Activated CD4-positive, alpha-beta T cell treated with anti-CD3 and anti-CD28 coated beads for 48 hours (primary cell): ENCODE measurements around the gene GBP3.
"Not testable (repeated sequence)": the region's sequence is repeated elsewhere in the genome, so short reads cannot be mapped to it uniquely, and the experiment has no call there.

Experiments used
- DNase-seq: peaks from one replicate; pipeline ENCODE4 v3.0.0-alpha.2; 2020

The GBP3 gene

DNA sequence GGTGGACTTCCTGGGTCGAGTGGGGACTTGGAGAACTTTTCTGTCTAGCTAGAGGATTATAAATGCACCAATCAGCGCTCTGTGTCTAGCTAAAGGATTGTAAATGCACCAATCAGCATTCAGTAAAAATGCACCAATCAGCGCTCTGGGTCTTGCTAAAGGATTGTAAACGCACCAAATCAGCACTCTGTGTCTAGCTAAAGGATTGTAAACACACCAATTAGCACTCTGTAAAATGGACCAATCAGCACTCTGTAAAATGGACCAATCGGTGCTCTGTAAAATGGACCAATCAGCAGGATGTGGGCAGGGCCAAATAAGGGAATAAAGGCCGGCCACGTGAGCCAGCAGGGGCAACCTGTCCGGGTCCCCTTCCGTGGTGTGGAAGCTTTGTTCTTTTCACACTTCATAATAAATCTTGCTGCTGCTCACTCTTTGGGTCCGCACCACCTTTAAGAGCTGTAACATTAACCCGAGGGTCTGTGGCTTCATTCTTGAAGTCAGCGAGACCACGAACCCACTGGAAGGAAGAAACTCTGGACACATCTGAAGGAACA is 48.0 kb downstream of the GBP3 start:
- not testable (repeated sequence) for DNase-seq

- DNase-seq = no peak
These were observed 49.0 kb downstream of the GBP3 start for GRCh38 chr1:88973520-88974137.

DNA sequence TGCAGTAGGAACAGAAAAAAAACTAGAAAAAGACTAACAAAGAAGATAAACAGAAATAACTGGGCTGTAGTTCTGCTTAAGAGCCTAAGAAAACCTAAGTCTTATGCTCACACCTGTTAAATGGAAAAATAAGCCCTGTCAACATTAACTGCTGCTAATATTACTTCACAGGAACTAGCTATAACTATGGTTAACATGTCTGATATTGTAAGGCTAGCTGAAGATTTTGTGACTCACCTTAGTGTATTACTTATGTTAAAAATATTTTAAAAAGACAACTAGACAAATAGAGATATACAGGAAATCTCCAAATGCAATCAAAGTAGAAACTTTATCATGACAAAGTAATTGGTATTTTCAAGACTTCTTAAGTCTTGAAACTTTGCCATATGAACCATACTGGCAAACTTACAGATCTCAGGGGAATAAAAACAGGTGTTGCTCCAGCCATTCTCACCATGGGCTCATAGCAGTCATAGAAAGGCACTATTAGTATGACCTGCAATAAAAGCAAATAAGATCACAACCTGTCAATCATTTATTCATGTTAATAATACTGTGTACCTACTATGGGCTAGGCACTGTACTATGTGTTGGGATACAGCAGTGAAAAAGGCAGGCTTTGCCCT is 60.9 kb downstream of the GBP3 start:
- no peak for DNase-seq

- DNase-seq = no peak
These were observed 61.6 kb downstream of the GBP3 start for GRCh38 chr1:88961081-88961480.
